ENCODE results near the gene PTPN3.

DNA sequence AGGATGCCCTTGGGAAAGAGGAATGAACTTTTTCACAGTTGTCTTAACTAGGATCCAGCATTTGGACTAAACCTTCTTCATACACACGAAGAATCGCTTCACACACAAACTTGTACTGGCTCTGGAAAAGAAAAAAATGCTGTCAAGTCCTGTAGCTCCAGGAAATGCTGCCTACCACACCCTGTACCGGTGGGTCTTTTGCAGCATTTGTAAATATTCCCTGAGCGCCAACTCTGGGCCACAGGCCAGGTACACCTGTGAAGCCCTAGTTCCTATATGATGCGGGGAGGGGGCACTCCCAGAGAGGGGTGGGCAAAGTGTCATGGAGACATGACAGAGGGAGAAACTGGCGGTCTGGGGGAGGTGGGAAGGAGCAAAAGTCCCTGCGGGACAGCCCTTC lies 118.6 kb downstream of the PTPN3 start:
- no peak for TF ChIP-seq EZH2 (IDR thresholded peaks at IDR 0.05; ENCODE audit: low read length, missing control alignments)
- TF ChIP-seq, protein P1, sequence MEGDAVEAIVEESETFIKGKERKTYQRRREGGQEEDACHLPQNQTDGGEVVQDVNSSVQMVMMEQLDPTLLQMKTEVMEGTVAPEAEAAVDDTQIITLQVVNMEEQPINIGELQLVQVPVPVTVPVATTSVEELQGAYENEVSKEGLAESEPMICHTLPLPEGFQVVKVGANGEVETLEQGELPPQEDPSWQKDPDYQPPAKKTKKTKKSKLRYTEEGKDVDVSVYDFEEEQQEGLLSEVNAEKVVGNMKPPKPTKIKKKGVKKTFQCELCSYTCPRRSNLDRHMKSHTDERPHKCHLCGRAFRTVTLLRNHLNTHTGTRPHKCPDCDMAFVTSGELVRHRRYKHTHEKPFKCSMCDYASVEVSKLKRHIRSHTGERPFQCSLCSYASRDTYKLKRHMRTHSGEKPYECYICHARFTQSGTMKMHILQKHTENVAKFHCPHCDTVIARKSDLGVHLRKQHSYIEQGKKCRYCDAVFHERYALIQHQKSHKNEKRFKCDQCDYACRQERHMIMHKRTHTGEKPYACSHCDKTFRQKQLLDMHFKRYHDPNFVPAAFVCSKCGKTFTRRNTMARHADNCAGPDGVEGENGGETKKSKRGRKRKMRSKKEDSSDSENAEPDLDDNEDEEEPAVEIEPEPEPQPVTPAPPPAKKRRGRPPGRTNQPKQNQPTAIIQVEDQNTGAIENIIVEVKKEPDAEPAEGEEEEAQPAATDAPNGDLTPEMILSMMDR (conservative IDR thresholded peaks at IDR 0.05 in 1 of 2, IDR thresholded peaks at IDR 0.05 in 1 of 2; ENCODE audit: low read depth in 1 of 2, low read length in 2 of 2): no peak
